ENCODE data around the gene BAMBI. TPM values are rescaled to one million over a fixed set of nuclear protein-coding genes. Genes with fewer than 3 reads are reported as not detected.

The BAMBI gene
- total and polyA plus RNA-seq, 8 donors = 7.5 to 150 (median 127) TPM

GRCh38 chr10:28732091-28732490, 54.8 kb downstream of the BAMBI start:
- H3K27me3 ChIP-seq = no peaks in the 10 kb centered on the region
- H3K36me3 ChIP-seq = no peaks in the 10 kb centered on the region
- no peak overlapping the region for H3K4me3 ChIP-seq
- H3K4me1 ChIP-seq = no peaks in the 10 kb centered on the region
- ATAC-seq (no peak), DNase-seq (no peak)
- no peak overlapping the region for H3K27ac ChIP-seq
- peaks cover 0 to 4% of the 10 kb centered on the region in 2 donors for H3K9me3 ChIP-seq
- TF ChIP-seq, protein P1, sequence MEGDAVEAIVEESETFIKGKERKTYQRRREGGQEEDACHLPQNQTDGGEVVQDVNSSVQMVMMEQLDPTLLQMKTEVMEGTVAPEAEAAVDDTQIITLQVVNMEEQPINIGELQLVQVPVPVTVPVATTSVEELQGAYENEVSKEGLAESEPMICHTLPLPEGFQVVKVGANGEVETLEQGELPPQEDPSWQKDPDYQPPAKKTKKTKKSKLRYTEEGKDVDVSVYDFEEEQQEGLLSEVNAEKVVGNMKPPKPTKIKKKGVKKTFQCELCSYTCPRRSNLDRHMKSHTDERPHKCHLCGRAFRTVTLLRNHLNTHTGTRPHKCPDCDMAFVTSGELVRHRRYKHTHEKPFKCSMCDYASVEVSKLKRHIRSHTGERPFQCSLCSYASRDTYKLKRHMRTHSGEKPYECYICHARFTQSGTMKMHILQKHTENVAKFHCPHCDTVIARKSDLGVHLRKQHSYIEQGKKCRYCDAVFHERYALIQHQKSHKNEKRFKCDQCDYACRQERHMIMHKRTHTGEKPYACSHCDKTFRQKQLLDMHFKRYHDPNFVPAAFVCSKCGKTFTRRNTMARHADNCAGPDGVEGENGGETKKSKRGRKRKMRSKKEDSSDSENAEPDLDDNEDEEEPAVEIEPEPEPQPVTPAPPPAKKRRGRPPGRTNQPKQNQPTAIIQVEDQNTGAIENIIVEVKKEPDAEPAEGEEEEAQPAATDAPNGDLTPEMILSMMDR (IDR thresholded peaks at IDR 0.05) = no peak
- intact Hi-C loops (cut with DNase I) = no loop called here

Other genes starting within 250 kb of the BAMBI start
- gene WAC, start 144.4 kb upstream of the BAMBI start, total RNA-seq = 100 to 1,000 TPM in 1 of 2 donors, 10 to 100 TPM in 1; 90.7 to 106 TPM
- gene WAC, start 144.4 kb upstream of the BAMBI start, polyA plus RNA-seq (ENCODE audit: insufficient read length in 6 of 6) = 100 to 1,000 TPM; 139 to 171 (median 150) TPM

Data from left lung (tissue), 10 donors.